DND-41 (cell line): ENCODE measurements around the gene ITGB2.

Source experiments
- ATAC-seq: fragments of 200-7000 bp; cut with Tn5 transposase; 3 replicates; pipeline ENCODE4 v1.9.1; 2021; ENCODE audit warnings: low read depth; ENCODE audit not compliant: insufficient read depth
- DNase-seq: peaks from one replicate; pipeline ENCODE4 v3.0.0-alpha.2; 2020
- H2AFZ ChIP-seq: 2 replicates; pipeline ENCODE4 v1.6.0; 2012; ENCODE audit warnings: low read depth, low read length
- H3K27ac ChIP-seq: 2 replicates; pipeline ENCODE4 v1.5.1; 2012; ENCODE audit warnings: low read length, inconsistent platforms
- H3K27me3 ChIP-seq: fragments of 200-600 bp; sonication (generic); 2 replicates; pipeline ENCODE4 v1.6.0; 2012; ENCODE audit warnings: low read length, mild to moderate bottlenecking, inconsistent platforms; ENCODE audit not compliant: insufficient read depth, poor library complexity
- H3K36me3 ChIP-seq: 2 replicates; pipeline ENCODE4 v1.5.1; 2012; ENCODE audit warnings: low read length, inconsistent platforms; ENCODE audit not compliant: insufficient read depth
- H3K4me1 ChIP-seq: 2 replicates; pipeline ENCODE4 v1.5.1; 2012; ENCODE audit warnings: mild to moderate bottlenecking, low read length; ENCODE audit not compliant: insufficient read depth
- H3K4me2 ChIP-seq: 2 replicates; pipeline ENCODE4 v1.6.0; 2012; ENCODE audit warnings: mild to moderate bottlenecking, moderate library complexity, low read length, inconsistent platforms; ENCODE audit not compliant: insufficient read depth
- H3K4me3 ChIP-seq, 2 experiments: fragments of 200-600 bp in 1 of 2; shearing (Covaris generic) in 1 of 2; 2 replicates each; pipeline ENCODE4 v1.5.1; 2012 to 2016; ENCODE audit warnings: inconsistent platforms in 2 of 2, low read length in 2 of 2, mild to moderate bottlenecking in 2 of 2, low read depth in 1 of 2, moderate library complexity in 1 of 2
- H3K79me2 ChIP-seq: 2 replicates; pipeline ENCODE4 v1.6.0; 2012; ENCODE audit warnings: low read length, inconsistent platforms; ENCODE audit not compliant: insufficient read depth
- H3K9ac ChIP-seq: 2 replicates; pipeline ENCODE4 v1.6.0; 2012; ENCODE audit warnings: low read depth, mild to moderate bottlenecking, inconsistent platforms, low read length, moderate library complexity
- H3K9me3 ChIP-seq: 2 replicates; pipeline ENCODE4 v1.5.1; 2012; ENCODE audit warnings: low read length, moderate library complexity, mild to moderate bottlenecking, inconsistent platforms; ENCODE audit not compliant: insufficient read depth, severe bottlenecking
- H4K20me1 ChIP-seq: 2 replicates; pipeline ENCODE4 v1.6.0; 2012; ENCODE audit warnings: low read length; ENCODE audit not compliant: insufficient read depth
- CTCF ChIP-seq: IDR thresholded peaks from 2 replicates; pipeline ENCODE4 v1.5.1; 2012; ENCODE audit warnings: borderline replicate concordance, low read length, moderate library complexity, mild to moderate bottlenecking; ENCODE audit not compliant: poor library complexity, severe bottlenecking; ENCODE audit errors: extremely low read depth
- EZH2 ChIP-seq: IDR thresholded peaks from 3 replicates; pipeline ENCODE4 v1.6.1; 2012; ENCODE audit warnings: borderline replicate concordance, low read depth, mild to moderate bottlenecking, moderate library complexity, low read length, inconsistent platforms; ENCODE audit not compliant: severe bottlenecking

The ITGB2 gene

GRCh38 chr21:44918107-44918470 is 2.6 kb downstream of the ITGB2 start:
- Histone ChIP-seq H3K9ac (peak overlapping the region; percentile 14; the same call in 1 of the 2 replicates), H3K9me3 (no peaks in the 10 kb centered on the region), H3K79me2 (peaks cover 57% of the 10 kb centered on the region), H3K4me3 (no peak overlapping the region), H2AFZ (no peak overlapping the region), H4K20me1 (peaks cover 24% of the 10 kb centered on the region), H3K36me3 (peaks cover 23% of the 10 kb centered on the region), H3K27ac (0 out of 2 replicates have a peak overlapping the region, but pooled peaks have one; percentile 16), H3K4me2 (0 out of 2 replicates have a peak overlapping the region, but pooled peaks have one; percentile 19), H3K27me3 (no peaks in the 10 kb centered on the region), H3K4me1 (peaks cover 68% of the 10 kb centered on the region)
- TF ChIP-seq CTCF: no peak
- no peak for TF ChIP-seq EZH2
- DNase-seq (no peak), ATAC-seq (no peak)

GRCh38 chr21:44917446-44918106 is 3.1 kb downstream of the ITGB2 start:
- ATAC-seq (no peak), DNase-seq (no peak)
- Histone ChIP-seq H3K9ac (peak overlapping the region; percentile 14; the same call in 1 of the 2 replicates), H4K20me1 (peaks cover 25% of the 10 kb centered on the region), H3K4me2 (0 out of 2 replicates have a peak overlapping the region, but pooled peaks have one; percentile 19), H2AFZ (no peak overlapping the region), H3K9me3 (no peaks in the 10 kb centered on the region), H3K4me3 (no peak overlapping the region), H3K27ac (no peak overlapping the region), H3K36me3 (peaks cover 23% of the 10 kb centered on the region), H3K4me1 (peaks cover 72% of the 10 kb centered on the region), H3K79me2 (peaks cover 59% of the 10 kb centered on the region), H3K27me3 (no peaks in the 10 kb centered on the region)
- TF ChIP-seq EZH2: no peak

GRCh38 chr21:44916965-44917364 is 3.7 kb downstream of the ITGB2 start:
- Histone ChIP-seq H3K27ac (no peak overlapping the region), H3K9me3 (no peaks in the 10 kb centered on the region), H4K20me1 (peaks cover 28% of the 10 kb centered on the region), H3K4me3 (no peak overlapping the region), H3K4me2 (no peak overlapping the region), H3K27me3 (no peaks in the 10 kb centered on the region), H3K4me1 (peaks cover 78% of the 10 kb centered on the region), H2AFZ (no peak overlapping the region), H3K79me2 (peaks cover 62% of the 10 kb centered on the region), H3K36me3 (peaks cover 23% of the 10 kb centered on the region), H3K9ac (no peak overlapping the region)
- ATAC-seq (no peak), DNase-seq (no peak)
- no peak for TF ChIP-seq EZH2
- TF ChIP-seq CTCF: no peak

- ATAC-seq (peak; percentile 34), DNase-seq (peak; percentile 67)
- Histone ChIP-seq H3K9me3 (no peaks in the 10 kb centered on the region), H3K4me1 (peaks cover 73% of the 10 kb centered on the region), H3K4me2 (no peak overlapping the region), H4K20me1 (peaks cover 33% of the 10 kb centered on the region), H3K27me3 (no peaks in the 10 kb centered on the region), H3K9ac (peak overlapping the region; percentile 40), H3K79me2 (peaks cover 64% of the 10 kb centered on the region), H3K27ac (peak overlapping the region; percentile 77), H3K4me3 (no peak overlapping the region), H2AFZ (no peak overlapping the region), H3K36me3 (peaks cover 34% of the 10 kb centered on the region)
- TF ChIP-seq EZH2 (no peak), CTCF (no peak)
These were observed 6.4 kb downstream of the ITGB2 start for GRCh38 chr21:44914176-44914874.
